ENCODE measurements around the gene GLYR1.
"Not testable (repeated sequence)": the region's sequence is repeated elsewhere in the genome, so short reads cannot be mapped to it uniquely, and the experiment has no call there.

Gene GLYR1

GRCh38 chr16:4784444-4784987, 62.6 kb downstream of the GLYR1 start:
- not testable (repeated sequence) for H3K27ac ChIP-seq (ENCODE audit: low read depth, low read length); H3K36me3 ChIP-seq (ENCODE audit: control insufficient read depth, insufficient read depth, low read length); H3K9me3 ChIP-seq (ENCODE audit: control insufficient read depth, insufficient read depth, low read depth, low read length); H3K4me3 ChIP-seq (ENCODE audit: low read depth, low read length); H3K27me3 ChIP-seq (ENCODE audit: control insufficient read depth, insufficient read depth, low read length); H3K9ac ChIP-seq (ENCODE audit: low read length)
- peaks cover 14% of the 10 kb centered on the region for H3K4me1 ChIP-seq (ENCODE audit: control insufficient read depth, insufficient read depth, low read length)

- H3K9ac ChIP-seq (ENCODE audit: low read length) = no peak overlapping the region
- H3K4me3 ChIP-seq (ENCODE audit: low read depth, low read length) = no peak overlapping the region
- H3K27ac ChIP-seq (ENCODE audit: low read depth, low read length) = no peak overlapping the region
- no peaks in the 10 kb centered on the region for H3K9me3 ChIP-seq (ENCODE audit: control insufficient read depth, insufficient read depth, low read depth, low read length)
- no peaks in the 10 kb centered on the region for H3K36me3 ChIP-seq (ENCODE audit: control insufficient read depth, insufficient read depth, low read length)
- no peaks in the 10 kb centered on the region; the same call in 1 of the 2 replicates for H3K27me3 ChIP-seq (ENCODE audit: control insufficient read depth, insufficient read depth, low read length)
- peaks cover 14% of the 10 kb centered on the region for H3K4me1 ChIP-seq (ENCODE audit: control insufficient read depth, insufficient read depth, low read length)
These were observed 63.1 kb downstream of the GLYR1 start for GRCh38 chr16:4783951-4784336.

- H3K9ac ChIP-seq (ENCODE audit: low read length) = no peak overlapping the region
- H3K36me3 ChIP-seq (ENCODE audit: control insufficient read depth, insufficient read depth, low read length) = no peaks in the 10 kb centered on the region
- H3K4me1 ChIP-seq (ENCODE audit: control insufficient read depth, insufficient read depth, low read length) = peaks cover 8% of the 10 kb centered on the region
- H3K4me3 ChIP-seq (ENCODE audit: low read depth, low read length) = no peak overlapping the region
- H3K27me3 ChIP-seq (ENCODE audit: control insufficient read depth, insufficient read depth, low read length) = no peaks in the 10 kb centered on the region; the same call in 1 of the 2 replicates
- no peaks in the 10 kb centered on the region for H3K9me3 ChIP-seq (ENCODE audit: control insufficient read depth, insufficient read depth, low read depth, low read length)
- no peak overlapping the region for H3K27ac ChIP-seq (ENCODE audit: low read depth, low read length)
These were observed 63.7 kb downstream of the GLYR1 start for GRCh38 chr16:4783251-4783950.

GRCh38 chr16:4780235-4780634, 66.9 kb downstream of the GLYR1 start:
- no peaks in the 10 kb centered on the region; the same call in 1 of the 2 replicates for H3K9me3 ChIP-seq (ENCODE audit: control insufficient read depth, insufficient read depth, low read depth, low read length)
- H3K4me3 ChIP-seq (ENCODE audit: low read depth, low read length) = no peak overlapping the region
- H3K9ac ChIP-seq (ENCODE audit: low read length) = no peak overlapping the region
- no peaks in the 10 kb centered on the region for H3K4me1 ChIP-seq (ENCODE audit: control insufficient read depth, insufficient read depth, low read length)
- H3K27ac ChIP-seq (ENCODE audit: low read depth, low read length) = no peak overlapping the region
- H3K27me3 ChIP-seq (ENCODE audit: control insufficient read depth, insufficient read depth, low read length) = no peaks in the 10 kb centered on the region
- H3K36me3 ChIP-seq (ENCODE audit: control insufficient read depth, insufficient read depth, low read length) = no peaks in the 10 kb centered on the region

DNA sequence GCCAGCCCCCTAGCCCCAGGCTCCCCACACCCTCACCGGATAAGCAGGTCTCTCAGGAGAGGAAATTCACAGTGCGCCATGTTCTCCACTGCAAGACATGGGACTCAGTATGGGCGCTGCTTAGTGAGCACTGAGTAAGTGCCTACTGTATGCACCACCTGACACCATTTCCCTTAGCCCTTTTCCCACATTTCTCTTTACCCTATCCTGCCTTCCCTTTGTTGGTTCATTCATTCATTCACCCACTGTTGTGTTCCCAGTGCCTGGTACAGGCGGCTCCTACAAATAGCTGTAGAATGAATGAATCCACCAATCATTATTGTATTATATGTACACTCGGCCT, 69.1 kb downstream of the GLYR1 start:
- Histone ChIP-seq H3K36me3 (ENCODE audit: control insufficient read depth, insufficient read depth, low read length) (no peaks in the 10 kb centered on the region), H3K4me3 (ENCODE audit: low read depth, low read length) (no peak overlapping the region), H3K9ac (ENCODE audit: low read length) (no peak overlapping the region), H3K27ac (ENCODE audit: low read depth, low read length) (no peak overlapping the region), H3K27me3 (ENCODE audit: control insufficient read depth, insufficient read depth, low read length) (no peaks in the 10 kb centered on the region), H3K9me3 (ENCODE audit: control insufficient read depth, insufficient read depth, low read depth, low read length) (peaks cover 3% of the 10 kb centered on the region; the same call in 1 of the 2 replicates), H3K4me1 (ENCODE audit: control insufficient read depth, insufficient read depth, low read length) (peaks cover 2% of the 10 kb centered on the region; the same call in 1 of the 2 replicates)

GRCh38 chr16:4777339-4778049, 69.6 kb downstream of the GLYR1 start:
- Histone ChIP-seq H3K27me3 (ENCODE audit: control insufficient read depth, insufficient read depth, low read length) (no peaks in the 10 kb centered on the region), H3K27ac (ENCODE audit: low read depth, low read length) (no peak overlapping the region)

GRCh38 chr16:4776141-4776705, 70.9 kb downstream of the GLYR1 start:
- H3K27me3 ChIP-seq (ENCODE audit: control insufficient read depth, insufficient read depth, low read length) = no peaks in the 10 kb centered on the region
- no peak overlapping the region for H3K27ac ChIP-seq (ENCODE audit: low read depth, low read length)
- no peaks in the 10 kb centered on the region for H3K36me3 ChIP-seq (ENCODE audit: control insufficient read depth, insufficient read depth, low read length)
- H3K9me3 ChIP-seq (ENCODE audit: control insufficient read depth, insufficient read depth, low read depth, low read length) = peaks cover 3% of the 10 kb centered on the region; the same call in 1 of the 2 replicates
- H3K9ac ChIP-seq (ENCODE audit: low read length) = no peak overlapping the region
- H3K4me3 ChIP-seq (ENCODE audit: low read depth, low read length) = no peak overlapping the region
- peaks cover 2% of the 10 kb centered on the region; the same call in 1 of the 2 replicates for H3K4me1 ChIP-seq (ENCODE audit: control insufficient read depth, insufficient read depth, low read length)

More at GRCh38 chr16:4777339-4778049, 69.6 kb downstream of the GLYR1 start:
- peaks cover 2% of the 10 kb centered on the region; the same call in 1 of the 2 replicates for H3K4me1 ChIP-seq (ENCODE audit: control insufficient read depth, insufficient read depth, low read length)
- H3K9ac ChIP-seq (ENCODE audit: low read length) = no peak overlapping the region
- peaks cover 3% of the 10 kb centered on the region; the same call in 1 of the 2 replicates for H3K9me3 ChIP-seq (ENCODE audit: control insufficient read depth, insufficient read depth, low read depth, low read length)
- H3K4me3 ChIP-seq (ENCODE audit: low read depth, low read length) = no peak overlapping the region
- no peaks in the 10 kb centered on the region for H3K36me3 ChIP-seq (ENCODE audit: control insufficient read depth, insufficient read depth, low read length)

DNA sequence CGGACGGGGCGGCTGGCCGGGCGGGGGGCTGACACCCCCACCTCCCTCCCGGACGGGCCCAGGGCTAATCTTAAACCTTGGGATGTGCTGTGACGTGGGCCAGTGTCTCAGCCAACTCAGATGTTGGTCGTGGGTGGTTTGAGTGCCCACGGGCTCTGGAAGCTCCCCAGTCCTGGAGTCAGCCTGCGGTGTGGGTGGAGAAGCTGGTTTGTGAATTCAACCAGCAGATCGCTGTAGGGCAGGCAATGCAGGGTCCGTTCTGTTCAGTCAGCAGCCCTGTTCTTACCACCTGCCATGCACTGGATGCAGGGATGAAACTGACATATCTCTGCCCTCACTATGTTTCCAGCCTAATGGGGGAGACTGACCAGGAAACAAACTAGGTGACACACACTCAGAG, 72.1 kb downstream of the GLYR1 start:
- Histone ChIP-seq H3K4me1 (ENCODE audit: control insufficient read depth, insufficient read depth, low read length) (peaks cover 2% of the 10 kb centered on the region; the same call in 1 of the 2 replicates), H3K36me3 (ENCODE audit: control insufficient read depth, insufficient read depth, low read length) (no peaks in the 10 kb centered on the region), H3K9ac (ENCODE audit: low read length) (no peak overlapping the region), H3K9me3 (ENCODE audit: control insufficient read depth, insufficient read depth, low read depth, low read length) (peaks cover 3% of the 10 kb centered on the region; the same call in 1 of the 2 replicates), H3K27me3 (ENCODE audit: control insufficient read depth, insufficient read depth, low read length) (no peaks in the 10 kb centered on the region), H3K27ac (ENCODE audit: low read depth, low read length) (no peak overlapping the region), H3K4me3 (ENCODE audit: low read depth, low read length) (no peak overlapping the region)

DNA sequence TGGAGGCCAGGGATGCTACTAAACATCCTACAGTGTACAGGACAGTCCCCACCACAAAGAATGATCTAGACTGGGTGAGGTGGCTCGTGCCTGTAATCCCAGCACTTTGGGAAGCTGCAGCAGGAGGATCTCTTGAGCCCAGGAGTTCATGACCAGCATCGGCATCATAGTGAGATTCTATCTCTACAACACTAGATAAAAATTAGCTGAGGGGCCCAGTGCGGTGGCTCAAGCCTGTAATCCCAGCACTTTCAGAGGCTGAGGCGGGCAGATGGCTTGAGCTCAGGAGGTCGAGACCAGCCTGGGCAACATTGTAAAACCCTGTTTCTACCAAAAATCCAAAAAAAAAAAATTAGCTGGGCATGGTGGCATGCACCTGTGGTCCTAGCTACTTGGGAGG, 74.7 kb downstream of the GLYR1 start:
- H3K4me1 ChIP-seq (ENCODE audit: control insufficient read depth, insufficient read depth, low read length) = peaks cover 13% of the 10 kb centered on the region; the same call in 1 of the 2 replicates
- H3K9ac ChIP-seq (ENCODE audit: low read length) = no peak overlapping the region
- H3K36me3 ChIP-seq (ENCODE audit: control insufficient read depth, insufficient read depth, low read length) = no peaks in the 10 kb centered on the region
- no peaks in the 10 kb centered on the region for H3K27me3 ChIP-seq (ENCODE audit: control insufficient read depth, insufficient read depth, low read length)
- H3K9me3 ChIP-seq (ENCODE audit: control insufficient read depth, insufficient read depth, low read depth, low read length) = peaks cover 3% of the 10 kb centered on the region; the same call in 1 of the 2 replicates
- no peak overlapping the region for H3K27ac ChIP-seq (ENCODE audit: low read depth, low read length)
- H3K4me3 ChIP-seq (ENCODE audit: low read depth, low read length) = no peak overlapping the region

DNA sequence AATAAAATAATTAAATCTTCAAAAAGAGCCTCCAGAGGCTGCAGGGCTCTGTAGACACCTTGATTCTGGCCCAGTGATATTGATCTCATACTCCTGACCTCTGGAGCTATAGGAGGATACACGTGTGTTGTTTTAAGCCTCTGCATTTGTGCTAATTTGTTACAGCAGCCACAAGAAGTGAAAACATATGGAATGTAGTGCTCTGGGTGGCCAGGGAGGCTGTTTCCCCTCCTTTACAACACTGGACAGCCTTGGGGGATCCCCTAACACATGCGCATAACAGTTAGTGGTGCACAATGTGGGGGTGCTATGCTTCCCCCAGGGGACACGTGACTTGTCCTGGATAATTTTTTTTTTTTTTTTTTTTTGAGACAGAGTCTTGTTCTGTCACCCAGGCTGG, 75.4 kb downstream of the GLYR1 start:
- Histone ChIP-seq H3K9ac (ENCODE audit: low read length) (no peak overlapping the region), H3K9me3 (ENCODE audit: control insufficient read depth, insufficient read depth, low read depth, low read length) (peaks cover 3% of the 10 kb centered on the region; the same call in 1 of the 2 replicates), H3K4me1 (ENCODE audit: control insufficient read depth, insufficient read depth, low read length) (peaks cover 13% of the 10 kb centered on the region; the same call in 1 of the 2 replicates), H3K27ac (ENCODE audit: low read depth, low read length) (no peak overlapping the region), H3K4me3 (ENCODE audit: low read depth, low read length) (no peak overlapping the region), H3K36me3 (ENCODE audit: control insufficient read depth, insufficient read depth, low read length) (no peaks in the 10 kb centered on the region), H3K27me3 (ENCODE audit: control insufficient read depth, insufficient read depth, low read length) (no peaks in the 10 kb centered on the region)

DNA sequence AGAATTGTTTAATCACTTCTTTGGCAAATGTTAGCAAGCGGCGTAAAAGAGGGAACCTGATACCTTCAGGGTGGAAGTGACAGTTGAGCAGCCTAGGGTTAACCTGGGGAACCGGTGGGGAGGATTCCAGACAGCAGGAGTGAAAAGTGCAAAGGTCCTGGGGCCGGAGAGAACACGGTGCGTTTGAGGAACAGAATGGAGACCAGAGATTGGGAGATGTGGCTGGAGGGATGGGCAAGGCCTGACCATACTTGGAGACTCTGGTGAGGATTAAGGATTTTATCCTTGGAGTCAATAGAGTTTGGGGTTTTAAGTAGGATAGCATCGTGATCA, 77.8 kb downstream of the GLYR1 start:
- H3K4me3 ChIP-seq (ENCODE audit: low read depth, low read length) = peak overlapping the region; percentile 85
- peaks cover 14% of the 10 kb centered on the region; the same call in 1 of the 2 replicates for H3K4me1 ChIP-seq (ENCODE audit: control insufficient read depth, insufficient read depth, low read length)
- 0 out of 2 replicates have a peak overlapping the region, but pooled peaks have one; percentile 4 for H3K27ac ChIP-seq (ENCODE audit: low read depth, low read length)
- H3K36me3 ChIP-seq (ENCODE audit: control insufficient read depth, insufficient read depth, low read length) = peaks cover 10% of the 10 kb centered on the region
- H3K9me3 ChIP-seq (ENCODE audit: control insufficient read depth, insufficient read depth, low read depth, low read length) = no peaks in the 10 kb centered on the region
- no peaks in the 10 kb centered on the region for H3K27me3 ChIP-seq (ENCODE audit: control insufficient read depth, insufficient read depth, low read length)
- H3K9ac ChIP-seq (ENCODE audit: low read length) = peak overlapping the region; percentile 35
